ENCODE results near the gene NCAN. TPM values are rescaled to one million over a fixed set of nuclear protein-coding genes. Genes with fewer than 3 reads are reported as not detected.

NCAN gene
- total and polyA plus RNA-seq, 8 donors = 0.04 to 0.13 (median 0.06) TPM; not detected in 3

DNA sequence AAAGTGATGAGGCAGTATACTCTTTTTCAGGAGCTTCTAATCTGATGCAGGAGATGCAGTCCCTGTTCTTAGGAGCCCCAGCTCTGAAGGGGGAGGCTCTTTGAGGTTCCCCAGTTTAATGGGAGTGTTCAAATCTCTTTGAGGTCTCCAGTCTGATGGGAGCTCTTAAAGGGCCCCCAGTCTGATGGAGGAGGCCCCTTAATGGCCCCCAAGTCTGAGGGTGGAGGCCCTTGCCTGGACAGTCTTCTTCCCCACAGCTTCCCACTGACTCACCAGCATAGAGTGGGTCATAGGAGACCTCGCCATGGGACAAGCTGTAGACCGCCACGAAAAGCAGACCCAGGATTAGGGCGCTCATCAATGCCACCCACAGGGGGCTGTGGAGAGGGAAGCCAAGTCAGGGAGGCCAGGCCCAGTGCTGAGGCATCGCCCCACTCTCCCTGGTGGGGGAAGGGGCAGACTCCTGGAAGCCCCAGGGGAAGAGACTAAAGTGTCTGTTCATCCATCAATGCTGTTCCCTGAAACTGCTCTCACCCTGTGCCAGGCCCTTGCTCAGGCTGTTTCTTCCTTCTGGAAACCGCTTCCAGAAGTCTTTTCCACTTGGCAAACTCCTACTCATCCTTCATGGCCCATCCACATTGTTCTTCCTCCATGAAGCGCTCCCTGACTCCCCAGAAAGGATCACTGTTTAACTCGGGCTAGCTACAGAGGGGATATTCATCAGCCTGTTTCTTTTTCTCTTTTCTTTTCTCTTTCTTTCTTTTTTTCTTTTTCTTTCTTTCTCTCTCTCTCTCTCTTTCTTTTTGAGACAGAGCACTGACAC is 59.2 kb downstream of the NCAN start:
- WGBS, 2 donors = 85 to 94% methylated on average over 8 of the region's 8 CpGs
- Histone ChIP-seq H3K4me3 (no peak overlapping the region), H3K27me3 (no peaks in the 10 kb centered on the region), H3K36me3 (no peaks in the 10 kb centered on the region), H3K9me3 (no peaks in the 10 kb centered on the region), H3K4me1 (no peaks in the 10 kb centered on the region), H3K27ac (no peak overlapping the region)
- intact Hi-C loops (cut with DNase I) = no loop called here
- FAIRE-seq (no peak), ATAC-seq (no peak), DNase-seq (no peak)
- TF ChIP-seq, protein P1, sequence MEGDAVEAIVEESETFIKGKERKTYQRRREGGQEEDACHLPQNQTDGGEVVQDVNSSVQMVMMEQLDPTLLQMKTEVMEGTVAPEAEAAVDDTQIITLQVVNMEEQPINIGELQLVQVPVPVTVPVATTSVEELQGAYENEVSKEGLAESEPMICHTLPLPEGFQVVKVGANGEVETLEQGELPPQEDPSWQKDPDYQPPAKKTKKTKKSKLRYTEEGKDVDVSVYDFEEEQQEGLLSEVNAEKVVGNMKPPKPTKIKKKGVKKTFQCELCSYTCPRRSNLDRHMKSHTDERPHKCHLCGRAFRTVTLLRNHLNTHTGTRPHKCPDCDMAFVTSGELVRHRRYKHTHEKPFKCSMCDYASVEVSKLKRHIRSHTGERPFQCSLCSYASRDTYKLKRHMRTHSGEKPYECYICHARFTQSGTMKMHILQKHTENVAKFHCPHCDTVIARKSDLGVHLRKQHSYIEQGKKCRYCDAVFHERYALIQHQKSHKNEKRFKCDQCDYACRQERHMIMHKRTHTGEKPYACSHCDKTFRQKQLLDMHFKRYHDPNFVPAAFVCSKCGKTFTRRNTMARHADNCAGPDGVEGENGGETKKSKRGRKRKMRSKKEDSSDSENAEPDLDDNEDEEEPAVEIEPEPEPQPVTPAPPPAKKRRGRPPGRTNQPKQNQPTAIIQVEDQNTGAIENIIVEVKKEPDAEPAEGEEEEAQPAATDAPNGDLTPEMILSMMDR (IDR thresholded peaks at IDR 0.05) = no peak

DNA sequence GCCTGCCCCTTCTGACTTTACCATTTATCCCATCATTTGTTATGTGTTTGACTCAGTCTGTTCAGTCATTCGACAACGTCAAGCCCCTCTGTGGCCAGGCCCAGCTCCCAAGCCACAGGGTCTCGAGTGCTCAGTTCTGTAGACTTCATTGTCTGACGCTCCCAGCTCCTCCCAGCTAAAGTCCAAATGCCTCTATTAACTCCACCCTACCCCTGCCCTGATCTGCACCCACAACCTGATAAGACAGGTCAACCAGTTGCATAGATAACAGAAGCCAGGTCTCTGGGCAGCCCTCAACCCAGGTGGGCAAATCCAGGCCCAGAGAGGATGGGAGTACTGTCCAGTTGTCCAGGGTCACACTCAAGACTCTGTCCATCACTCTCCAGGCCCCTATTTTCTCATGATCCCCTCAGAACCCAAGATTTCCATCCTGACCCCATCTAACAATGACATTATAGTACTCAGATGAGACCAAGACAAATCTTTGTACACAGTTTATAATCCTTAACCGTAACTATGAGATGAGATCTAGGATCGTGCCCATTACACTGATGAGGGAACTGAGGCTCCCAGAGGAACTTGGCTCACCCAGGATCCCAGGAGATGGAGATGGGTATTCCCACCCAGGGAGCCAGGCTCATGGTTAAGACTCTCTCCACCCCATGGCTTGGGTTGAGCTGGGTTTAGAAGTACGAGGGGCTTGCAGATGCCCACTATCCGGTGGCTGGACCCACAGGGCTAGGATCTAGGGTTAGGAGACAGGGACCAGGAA is 60.3 kb downstream of the NCAN start:
- Histone ChIP-seq H3K27ac (no peak overlapping the region), H3K27me3 (no peaks in the 10 kb centered on the region), H3K4me1 (no peaks in the 10 kb centered on the region), H3K4me3 (no peak overlapping the region), H3K36me3 (no peaks in the 10 kb centered on the region), H3K9me3 (no peaks in the 10 kb centered on the region)
- ATAC-seq (no peak), DNase-seq (no peak), FAIRE-seq (no peak)
- intact Hi-C loops (cut with DNase I) = no loop called here
- TF ChIP-seq, protein P1 (IDR thresholded peaks at IDR 0.05) = no peak
- WGBS, 2 donors = 81 to 89% methylated on average over 8 of the region's 8 CpGs

DNA sequence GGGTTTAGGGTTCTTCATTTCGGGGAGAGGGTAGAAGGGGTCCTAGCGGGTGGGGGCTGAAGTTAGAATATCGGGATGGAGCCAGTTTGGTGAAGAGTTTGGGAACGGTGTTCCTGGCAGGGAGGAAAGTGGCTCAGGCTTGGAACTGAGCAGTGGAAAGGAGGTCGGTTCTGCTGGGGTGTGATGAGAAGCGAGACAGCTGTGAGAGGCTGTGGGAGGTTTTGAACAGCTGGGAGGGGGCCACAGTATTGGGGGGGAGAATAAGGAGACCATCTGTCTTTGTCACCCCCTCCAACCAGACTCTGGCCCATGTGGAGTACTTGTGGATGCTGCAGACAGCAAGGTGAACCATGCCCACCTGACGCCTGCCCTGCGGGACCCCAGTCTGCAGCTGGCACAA is 62.4 kb downstream of the NCAN start:
- Histone ChIP-seq H3K27ac (no peak overlapping the region), H3K4me1 (no peaks in the 10 kb centered on the region), H3K27me3 (no peaks in the 10 kb centered on the region), H3K9me3 (no peaks in the 10 kb centered on the region), H3K36me3 (peaks cover 0 to 10% (median 0%) of the 10 kb centered on the region in 3 donors), H3K4me3 (no peak overlapping the region)
- DNase-seq (no peak), ATAC-seq (peak in 1 of 4 donors; percentile 26), FAIRE-seq (no peak)
- TF ChIP-seq, protein P1 (IDR thresholded peaks at IDR 0.05) = no peak
- intact Hi-C loops (cut with DNase I) = no loop called here
- WGBS, 2 donors = 75 to 79% methylated on average over 8 of the region's 8 CpGs

DNA sequence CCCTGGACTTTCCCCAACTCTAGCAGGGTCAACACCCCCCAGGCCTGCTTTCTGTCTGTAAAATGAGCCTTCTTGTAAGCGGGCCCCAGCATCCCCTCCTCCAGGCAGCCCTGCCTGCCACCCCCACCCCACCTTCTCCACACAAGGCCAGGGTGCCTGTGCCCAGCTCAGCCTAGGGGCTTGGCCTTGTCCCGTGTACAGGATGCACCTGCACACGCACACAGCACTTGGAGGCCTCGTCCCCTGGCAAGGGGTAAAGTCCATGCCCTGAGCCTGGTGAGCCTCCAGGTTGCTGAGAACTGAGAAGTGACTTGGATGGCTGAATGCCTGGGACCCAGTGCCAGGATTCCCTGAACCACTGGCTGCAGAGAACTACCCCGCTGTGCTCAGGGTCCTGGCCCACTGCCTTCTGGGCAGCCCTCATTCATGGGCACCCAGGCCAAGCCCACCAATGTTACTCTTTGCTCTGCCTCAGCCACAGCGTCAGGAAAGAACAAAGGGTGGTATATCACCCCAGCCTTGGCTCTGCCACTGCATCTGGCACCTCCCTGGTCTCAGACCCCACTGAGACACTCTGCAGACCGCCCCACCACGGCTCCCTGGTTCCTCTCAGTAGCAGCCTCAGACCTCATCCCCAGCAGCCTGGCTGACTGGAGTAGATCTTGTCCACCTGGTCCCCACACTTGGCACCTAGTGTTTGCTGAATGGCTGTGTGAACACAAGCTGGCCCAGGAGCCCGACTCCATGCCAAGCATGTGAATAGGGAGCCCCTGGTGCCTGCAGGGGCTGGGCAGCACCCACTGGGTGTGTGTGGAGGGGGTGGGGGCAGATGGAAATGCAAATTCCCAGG is 63.2 kb downstream of the NCAN start:
- no peaks in the 10 kb centered on the region for H3K4me1 ChIP-seq
- no peak overlapping the region for H3K27ac ChIP-seq
- peaks cover 0 to 18% (median 0%) of the 10 kb centered on the region in 3 donors for H3K36me3 ChIP-seq
- FAIRE-seq (no peak), ATAC-seq (peak in 3 of 4 donors; percentile 63 to 74 (median 64)), DNase-seq (peak in 2 of 6 donors; percentile 37 to 61)
- intact Hi-C loops (cut with DNase I) = no loop called here
- H3K4me3 ChIP-seq = no peak overlapping the region
- TF ChIP-seq, protein P1 (IDR thresholded peaks at IDR 0.05) = no peak
- WGBS, 2 donors = 53 to 57% methylated on average over 9 of the region's 9 CpGs
- H3K27me3 ChIP-seq = no peaks in the 10 kb centered on the region
- no peaks in the 10 kb centered on the region for H3K9me3 ChIP-seq

Data from pancreas (tissue), 10 donors.